CD4-positive, alpha-beta T cell treated with Interleukin-17A for 1 hour (primary cell): ENCODE data around the gene HLA-C.
A peak's percentile ranks its signal among the peaks of the same experiment; 100 is the strongest.
"Not testable (repeated sequence)": the region's sequence is repeated elsewhere in the genome, so short reads cannot be mapped to it uniquely, and the experiment has no call there.

ENCODE experiments used
- DNase-seq: peaks from one replicate; pipeline ENCODE4 v3.0.0-alpha.2; 2020

HLA-C gene

DNA sequence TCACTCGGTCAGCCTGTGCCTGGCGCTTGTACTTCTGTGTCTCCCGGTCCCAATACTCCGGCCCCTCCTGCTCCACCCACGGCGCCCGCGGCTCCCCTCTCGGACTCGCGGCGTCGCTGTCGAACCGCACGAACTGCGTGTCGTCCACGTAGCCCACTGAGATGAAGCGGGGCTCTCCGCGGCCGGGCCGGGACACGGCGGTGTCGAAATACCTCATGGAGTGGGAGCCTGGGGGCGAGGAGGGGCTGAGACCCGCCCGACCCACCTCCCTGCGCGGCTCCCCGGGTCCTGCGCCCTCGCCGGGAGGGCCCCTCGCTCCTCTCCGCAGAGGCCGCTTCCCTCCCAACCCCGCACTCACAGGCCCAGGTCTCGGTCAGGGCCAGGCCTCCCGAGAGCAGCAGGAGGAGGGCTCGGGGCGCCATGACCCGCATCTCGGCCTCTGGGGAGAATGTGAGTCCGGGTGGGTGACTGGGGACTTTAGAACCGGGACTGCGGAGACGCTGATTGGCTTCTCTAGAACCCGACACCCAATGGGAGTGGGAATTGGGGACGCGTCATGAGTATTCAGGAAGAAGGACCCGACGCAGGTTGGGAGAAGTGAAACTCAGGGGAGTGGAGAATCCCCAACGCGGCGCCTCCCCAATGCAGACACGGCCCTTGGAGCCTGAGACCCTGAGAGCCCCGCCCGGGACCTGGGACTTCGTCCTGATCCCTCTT, at the start of gene HLA-C:
Gene HLA-C, minus strand, starts transcription at position 452 of the 717 bp plus-strand sequence. Its CDS starts 21 bp downstream, at position 431.
- DNase-seq, result peak; percentile 98

DNA sequence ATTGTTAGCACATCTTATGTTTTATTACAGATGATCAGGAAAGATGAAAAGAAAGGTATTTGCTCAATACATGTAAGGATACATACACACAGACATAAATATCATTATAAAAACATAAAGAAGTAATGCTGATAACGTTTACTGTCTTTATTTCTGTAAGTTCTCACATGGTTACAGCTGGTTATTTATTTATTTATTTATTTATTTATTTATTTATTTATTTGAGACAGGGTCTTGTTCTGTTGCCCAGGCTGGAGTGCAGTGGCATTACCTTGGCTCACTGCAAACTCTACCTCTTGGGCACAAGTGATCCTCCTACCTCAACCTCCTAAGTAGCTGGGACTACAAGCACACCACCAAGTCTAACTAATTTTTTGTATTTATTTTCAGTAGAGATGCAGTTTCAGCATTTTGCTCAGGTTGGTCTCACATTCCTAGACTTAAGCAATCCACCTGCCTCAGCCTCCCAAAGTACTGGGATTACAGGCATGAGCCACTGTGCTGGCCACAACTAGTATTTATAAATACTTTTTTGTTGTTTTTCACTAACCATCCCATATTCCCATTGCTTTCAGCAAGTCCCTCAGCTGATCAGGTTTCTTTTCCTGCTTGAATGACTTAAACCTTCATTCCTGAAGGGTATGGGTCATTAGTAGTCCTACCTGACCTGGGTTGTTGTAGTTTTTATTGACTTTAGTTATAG, 49.3 kb upstream of the HLA-C start:
- no peak for DNase-seq

DNA sequence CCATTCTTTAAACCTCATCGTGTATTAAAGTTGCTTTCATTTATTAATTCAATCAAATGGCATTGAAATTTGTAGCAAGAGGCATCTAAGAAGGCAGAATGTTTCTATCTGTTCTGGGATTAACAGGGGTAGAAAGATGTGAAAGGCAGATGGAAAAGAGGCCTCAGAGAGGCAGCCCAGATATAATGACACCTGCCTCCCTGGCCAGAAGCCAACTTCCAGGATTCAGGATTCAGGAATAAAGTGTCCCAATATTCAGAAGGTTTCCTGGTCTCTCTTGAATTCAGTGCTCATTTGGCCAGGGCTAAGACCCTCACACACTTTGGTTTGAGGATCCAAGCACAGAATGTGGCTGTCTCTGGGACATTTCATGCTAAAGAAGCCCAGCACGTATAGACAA, 45.1 kb upstream of the HLA-C start:
- DNase-seq, result no peak

DNA sequence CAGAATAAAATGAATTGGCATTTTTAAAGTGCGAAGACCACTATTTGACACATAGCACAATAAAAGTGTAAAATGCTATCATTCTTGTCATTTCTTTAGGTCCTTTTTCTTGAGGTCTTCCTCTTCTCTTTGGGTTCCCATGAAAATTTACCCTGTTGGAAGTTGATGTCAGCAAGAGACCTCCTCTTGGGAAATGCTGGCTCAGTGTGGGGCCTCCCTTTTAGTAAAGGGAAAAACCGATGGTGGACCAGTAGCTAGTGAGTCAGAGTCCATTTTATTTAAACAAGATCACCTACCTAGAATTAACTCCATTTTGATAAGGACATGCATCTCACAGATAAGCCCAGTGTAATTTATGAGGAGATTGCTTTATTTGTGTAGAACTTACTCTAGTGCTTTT, 37.7 kb upstream of the HLA-C start:
- no peak for DNase-seq

DNA sequence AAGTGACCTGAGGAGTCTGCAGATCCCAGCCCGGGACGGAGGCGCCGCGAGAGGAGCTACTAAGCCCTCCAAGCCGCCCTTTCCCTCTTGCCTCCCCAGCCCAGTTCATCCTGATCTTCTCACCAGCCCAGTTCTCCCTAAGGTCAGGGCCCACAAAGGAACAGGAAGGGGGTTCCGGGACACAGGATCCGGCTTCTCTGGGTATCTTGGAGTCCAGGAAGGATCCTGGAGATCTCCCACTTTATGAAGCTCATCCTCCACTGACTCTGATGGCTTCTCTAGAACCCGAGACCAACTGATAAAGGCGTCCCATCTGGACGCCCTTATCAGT, 36.9 kb upstream of the HLA-C start:
- DNase-seq, result no peak

DNA sequence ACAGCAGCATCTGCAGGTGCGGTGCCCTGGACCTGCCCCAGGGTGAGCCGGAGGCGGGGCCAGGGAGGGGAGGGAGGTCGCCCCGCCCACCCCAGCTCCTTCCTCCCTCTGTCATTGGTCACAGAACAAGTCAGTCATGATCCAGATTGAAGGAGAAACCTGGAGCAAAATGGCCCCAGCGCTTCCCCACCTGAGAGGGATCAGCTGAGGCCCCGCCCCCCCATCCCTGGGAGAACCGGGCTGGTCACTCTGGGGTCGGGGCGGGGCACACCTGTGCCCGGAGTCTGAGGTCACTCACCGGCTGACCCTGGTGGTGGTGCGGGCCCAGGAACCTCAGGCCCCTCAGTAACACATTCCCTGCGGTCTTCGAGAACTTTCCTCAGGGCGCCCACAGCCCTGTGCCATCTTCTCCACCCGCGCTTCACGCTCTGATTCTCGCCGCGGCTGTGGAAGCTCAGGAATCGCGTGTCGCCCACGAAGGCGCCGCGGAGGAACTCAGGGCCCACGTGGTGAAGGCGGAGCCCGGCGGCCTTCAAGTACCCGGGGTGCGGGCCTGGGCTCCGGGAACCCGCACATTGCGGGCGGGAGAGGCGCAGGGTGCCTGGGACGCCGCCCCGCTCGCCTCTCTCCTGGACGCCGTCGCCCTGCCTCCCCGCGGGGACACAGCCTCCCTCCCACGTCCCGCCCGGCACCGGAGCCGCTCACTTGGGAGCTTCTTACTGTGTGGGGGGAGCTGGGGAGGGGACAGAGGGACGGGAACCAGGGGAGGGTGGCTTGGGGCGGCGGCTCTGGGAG, 36.4 kb upstream of the HLA-C start:
- DNase-seq, result peak; percentile 74

DNA sequence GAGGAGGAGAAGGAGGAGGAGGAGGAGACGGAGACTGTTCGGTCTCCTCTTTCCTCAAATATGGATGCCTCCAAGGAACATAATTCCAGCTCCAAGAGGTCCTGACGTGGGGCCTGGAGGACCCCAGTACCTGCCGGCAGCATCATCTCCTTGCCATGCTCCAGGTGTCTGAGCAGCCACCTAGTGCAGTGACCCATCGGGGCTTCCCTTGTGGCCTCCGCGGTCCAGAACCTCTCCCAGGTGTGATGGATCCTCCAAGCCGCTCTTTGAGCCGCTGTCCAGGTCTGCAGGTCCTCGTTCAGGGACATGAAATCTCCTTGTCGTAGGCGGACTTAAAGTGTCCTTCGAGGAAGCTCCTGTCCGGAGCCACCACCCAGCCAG, 35.8 kb upstream of the HLA-C start:
- DNase-seq, result no peak

DNA sequence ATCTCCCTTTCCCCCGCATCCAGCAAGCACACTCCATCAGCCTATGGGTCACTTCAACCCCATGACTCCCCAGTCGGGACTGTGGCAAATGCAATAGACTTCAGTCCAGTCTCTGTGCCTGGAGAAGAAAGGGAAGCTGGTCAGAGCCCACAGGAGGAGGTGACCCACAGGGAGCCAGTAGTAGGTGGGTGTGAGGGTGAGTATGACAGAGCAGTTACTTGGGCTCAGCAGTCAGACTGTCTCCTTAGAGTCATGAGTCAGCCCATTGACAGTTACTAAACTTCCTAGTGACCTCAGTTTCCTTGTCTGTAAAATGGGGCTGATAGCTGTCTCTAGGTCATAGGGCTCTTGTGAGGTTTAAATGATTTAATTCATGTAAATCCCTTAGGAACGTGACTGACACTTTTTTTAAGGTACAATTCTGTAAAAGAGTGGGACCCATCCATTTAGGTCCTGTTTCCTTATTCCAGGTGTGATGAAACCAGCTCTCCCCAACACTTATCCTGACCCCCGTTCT, 33.9 kb upstream of the HLA-C start:
- DNase-seq, result no peak

DNA sequence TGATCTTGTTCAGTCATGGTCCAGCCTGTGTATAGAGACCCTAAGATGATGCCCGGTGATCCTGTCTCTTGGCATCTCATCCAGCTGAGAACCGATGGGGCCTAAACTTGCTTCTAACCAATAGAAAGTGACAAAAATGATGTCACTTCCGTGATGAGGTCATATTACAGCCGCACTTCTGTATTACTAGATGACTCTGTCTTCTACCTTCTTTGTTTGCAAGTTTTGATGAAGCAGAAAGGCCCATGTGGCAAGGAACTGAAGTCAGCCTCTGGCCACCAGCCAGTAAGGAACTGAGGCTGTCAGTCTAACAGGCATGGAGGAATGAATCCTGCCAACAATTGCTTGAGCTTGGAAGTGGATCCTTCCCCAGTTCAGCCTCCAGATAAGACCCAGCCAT, 32.8 kb upstream of the HLA-C start:
- peak; percentile 7 for DNase-seq

DNA sequence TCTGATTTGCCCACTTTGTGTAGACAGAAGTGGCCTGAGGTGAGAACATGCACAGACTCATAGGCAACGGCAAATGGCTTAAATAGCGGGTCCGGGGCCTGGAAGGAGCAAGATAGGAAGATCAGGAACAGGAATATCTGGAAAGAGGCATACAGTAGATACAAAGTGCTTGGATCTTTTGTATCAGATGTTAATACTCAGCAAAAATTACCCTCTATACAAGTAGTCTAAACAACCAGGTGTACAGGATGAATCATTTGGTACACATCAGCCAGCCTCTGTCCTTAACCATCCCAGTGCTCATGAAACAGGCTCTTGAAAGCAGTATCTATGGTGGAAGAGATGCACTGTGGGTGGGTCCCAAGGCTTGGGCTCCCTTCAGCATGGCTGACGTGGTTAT, 28.9 kb upstream of the HLA-C start:
- no peak for DNase-seq

DNA sequence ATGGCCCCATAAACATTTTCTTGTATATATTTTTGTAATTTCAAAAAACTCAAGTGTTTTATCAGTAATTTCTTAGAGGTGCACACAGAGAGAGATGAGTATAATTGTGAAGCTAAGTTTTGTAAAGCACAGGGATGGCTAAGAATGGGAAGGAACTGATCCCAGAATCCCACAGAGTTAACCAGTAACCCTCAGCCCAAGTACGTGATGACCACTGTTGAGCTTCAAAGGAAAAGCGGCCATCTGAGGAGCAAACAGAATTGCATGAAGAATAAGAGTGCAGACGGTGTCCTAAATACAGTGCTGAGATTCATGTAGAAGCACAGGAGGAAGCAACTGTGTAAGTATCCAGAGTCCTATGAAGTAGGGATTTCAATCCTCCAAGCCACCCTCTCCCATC, 28.1 kb upstream of the HLA-C start:
- DNase-seq, result no peak

DNA sequence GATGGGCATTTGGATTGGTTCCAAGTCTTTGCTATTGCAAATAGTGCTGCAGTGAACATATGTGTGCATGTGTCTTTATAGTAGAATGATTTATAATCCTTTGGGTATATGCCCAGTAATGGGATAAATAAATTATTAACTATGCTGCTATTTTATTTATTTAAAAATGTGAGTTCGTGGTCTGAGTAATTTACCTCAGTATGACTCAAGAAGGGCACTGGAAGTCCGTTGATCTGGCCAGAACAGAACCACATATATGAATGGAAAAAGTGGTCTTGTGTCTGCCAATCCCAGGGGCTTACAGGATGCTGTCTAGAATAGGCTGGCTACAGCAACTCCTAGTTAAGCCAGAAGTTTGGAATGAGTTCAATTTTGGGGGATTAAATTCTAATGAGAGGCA, 27.6 kb upstream of the HLA-C start:
- no peak for DNase-seq

DNA sequence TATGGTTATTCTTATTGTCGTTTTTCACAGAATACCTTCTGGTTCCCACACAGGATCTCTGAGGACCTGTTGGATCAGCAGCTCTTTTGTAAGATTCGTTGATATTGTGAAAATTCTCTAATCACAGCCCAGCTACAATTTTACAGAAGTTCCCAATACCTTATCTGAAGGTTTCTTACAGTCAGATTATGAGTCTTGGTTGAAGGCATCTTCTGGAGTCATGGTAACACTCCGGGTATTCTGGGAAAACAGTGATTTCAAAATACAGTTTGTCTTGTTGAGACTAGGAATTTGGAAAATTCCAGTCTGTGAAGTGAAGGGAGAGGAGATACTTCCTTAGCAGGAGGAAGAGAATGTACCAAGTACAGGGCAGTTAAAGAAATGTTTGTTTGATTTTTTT, 22.2 kb upstream of the HLA-C start:
- no peak for DNase-seq

DNA sequence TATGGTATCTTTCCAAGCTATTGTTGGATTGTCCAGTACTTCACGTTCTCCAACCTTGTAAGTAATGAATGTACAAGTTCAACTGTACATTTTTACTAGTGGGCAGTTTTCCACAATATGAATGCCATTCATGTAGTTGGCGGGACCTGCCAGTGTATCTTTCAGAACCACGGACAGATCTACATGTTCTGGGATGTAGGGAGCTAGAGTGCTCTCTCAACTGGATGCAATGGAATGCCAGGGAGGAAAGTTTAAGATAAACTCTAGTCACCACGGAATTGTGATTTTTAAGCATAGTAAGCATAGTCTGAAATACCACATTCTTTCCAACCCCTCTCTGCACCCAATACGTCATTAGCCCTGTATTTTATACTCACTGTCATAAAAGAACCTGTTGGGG, 21.5 kb upstream of the HLA-C start:
- DNase-seq, result no peak

DNA sequence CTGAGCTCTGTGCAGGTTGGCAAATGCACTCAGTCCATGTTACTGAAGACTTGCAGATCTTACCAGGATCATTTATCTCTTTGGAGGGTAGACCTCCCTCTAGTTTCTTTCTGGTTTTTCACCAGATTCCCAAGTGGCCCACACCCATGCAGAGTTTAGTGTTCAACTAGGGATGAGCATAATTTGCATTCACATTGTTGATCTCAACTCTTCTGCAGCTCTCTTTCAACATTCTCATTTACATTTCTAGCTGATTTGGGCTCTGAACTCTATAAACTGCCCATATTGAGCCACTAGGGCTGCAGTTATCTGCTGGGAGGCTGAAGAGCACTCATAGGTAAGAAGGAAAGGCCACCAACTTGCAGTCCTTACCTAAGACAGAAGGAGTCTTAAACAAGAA, 17.9 kb upstream of the HLA-C start:
- DNase-seq, result no peak

DNA sequence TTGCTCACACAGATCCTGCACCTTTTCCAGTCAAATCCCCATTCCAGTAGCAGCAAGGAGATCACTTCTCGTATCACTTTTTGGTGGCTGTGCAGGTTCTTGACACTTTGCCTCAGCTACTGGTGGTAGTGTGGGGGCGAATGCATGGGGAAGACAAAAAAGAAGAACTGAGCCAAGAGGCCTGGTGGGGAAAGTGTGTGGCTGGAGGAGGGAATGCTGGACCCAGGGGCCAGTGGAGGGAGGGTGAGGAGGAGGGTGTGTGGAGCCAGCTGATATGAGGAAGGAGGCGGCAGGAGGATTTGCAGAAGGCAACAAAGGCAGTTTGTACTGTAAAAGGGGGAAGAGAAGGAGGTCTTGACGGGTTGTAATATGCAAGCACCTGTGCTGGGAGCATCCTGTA, 15.7 kb upstream of the HLA-C start:
- DNase-seq, result no peak

DNA sequence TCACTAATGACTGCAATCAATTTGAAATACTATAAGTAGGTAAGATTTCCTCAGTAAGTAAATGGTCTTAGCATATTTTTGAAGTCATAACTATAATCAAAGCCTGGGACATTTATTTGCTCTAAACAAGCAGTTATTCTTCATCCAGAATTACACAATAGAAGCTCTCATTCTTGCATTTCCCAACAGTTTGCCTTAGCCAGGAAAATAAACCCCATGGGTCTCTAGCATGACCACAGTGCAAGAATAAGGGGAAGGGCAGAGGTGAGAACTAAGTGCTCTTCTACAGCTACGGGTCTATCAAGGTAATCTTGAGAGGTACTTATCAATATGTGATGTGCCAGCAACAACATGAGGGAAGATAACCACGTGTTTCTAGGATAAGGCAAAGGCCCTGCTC, 14.1 kb upstream of the HLA-C start:
- no peak for DNase-seq

DNA sequence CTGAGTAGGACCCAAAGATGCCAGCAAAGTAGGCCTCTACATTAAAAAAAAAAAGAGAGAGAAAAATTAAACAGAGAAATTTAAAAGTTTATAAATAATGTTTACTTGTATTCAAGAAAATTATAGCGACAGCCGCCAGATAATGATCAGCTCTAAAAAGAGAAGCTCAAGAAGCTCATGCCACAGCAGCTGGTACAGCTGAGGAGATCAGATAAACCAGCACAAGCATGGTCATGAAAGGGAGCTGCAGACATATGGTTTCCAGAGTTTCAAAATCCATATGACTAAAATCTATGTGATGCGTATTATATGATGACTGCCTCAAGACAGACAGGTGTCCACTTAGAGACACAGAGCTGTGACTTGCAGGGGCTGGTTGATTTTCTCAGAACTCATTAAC, 13.6 kb upstream of the HLA-C start:
- no peak for DNase-seq

DNA sequence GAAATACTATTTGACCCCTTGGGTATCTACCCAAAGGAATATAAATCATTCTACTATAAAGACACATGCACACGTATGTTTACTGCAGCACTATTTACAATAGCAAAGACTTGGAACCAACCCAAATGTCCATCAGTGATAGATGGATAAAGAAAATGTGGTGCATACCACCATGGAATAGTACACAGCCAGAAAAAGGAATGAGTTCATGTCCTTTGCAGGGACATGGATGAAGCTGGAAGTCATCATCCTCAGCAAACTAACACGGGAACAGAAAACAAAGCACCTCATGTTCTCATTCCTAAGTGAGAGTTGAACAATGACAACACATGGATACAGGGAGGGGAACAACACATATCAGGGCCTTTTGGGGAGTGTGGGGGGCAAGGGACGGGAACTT, 7.8 kb upstream of the HLA-C start:
- not testable (repeated sequence) for DNase-seq

DNA sequence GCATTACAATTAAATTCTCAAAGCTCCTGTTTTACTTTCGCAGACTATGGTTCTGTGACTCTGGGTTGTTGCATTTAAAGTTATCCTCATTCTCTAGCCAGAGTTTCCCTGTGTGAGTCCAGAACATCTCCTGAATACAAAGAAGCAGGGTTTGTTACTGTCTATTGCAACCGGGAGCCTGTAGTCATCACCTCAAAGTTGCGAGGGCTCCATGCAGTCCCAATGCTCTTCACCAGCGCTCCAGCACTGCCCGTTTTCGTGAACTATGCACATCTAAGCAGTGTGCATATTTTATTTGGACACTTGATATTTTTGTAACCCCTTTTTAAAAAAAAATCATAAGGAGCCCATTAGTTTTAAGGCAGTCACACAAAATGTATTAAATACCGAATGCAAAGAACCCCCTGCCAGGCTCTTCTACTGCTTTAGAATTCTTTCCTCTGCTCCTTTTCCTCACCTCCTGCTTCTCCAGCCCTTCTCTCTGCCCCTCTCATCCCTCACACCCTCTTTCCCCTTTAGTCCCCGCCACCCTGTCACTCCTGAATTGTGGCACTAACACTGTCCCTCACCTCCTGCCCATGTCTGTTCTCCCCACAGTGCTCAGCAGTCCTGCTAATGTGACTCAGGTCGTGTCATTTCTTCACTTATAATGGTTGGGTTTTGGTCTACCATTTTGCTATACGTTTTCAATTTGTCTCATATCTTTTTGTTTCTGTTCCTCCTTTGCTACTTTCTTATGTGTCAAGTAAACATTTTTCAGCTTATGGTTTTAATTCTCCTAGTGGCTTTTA, 1.1 kb upstream of the HLA-C start:
- peak; percentile 47 for DNase-seq

DNA sequence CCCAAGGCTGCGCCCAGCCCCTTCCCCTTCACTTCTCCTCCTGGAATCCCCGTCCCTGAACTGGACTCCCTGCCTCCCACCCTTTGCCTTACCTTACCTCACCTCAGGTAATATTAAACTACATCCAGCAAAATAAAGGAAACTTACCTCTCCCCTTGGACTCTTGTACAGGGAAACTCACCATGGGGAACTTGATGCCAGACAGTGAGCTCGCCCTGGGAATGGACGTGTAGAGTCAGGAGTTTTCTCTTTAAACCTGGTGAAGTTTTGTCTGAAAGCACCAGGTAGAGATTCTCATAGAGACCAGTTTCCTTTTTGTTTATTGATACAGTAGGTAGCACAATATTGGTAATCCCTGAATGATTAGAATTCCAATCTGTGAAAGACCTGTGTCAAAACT, 544 bp upstream of the HLA-C start:
- DNase-seq, result peak; percentile 49

DNA sequence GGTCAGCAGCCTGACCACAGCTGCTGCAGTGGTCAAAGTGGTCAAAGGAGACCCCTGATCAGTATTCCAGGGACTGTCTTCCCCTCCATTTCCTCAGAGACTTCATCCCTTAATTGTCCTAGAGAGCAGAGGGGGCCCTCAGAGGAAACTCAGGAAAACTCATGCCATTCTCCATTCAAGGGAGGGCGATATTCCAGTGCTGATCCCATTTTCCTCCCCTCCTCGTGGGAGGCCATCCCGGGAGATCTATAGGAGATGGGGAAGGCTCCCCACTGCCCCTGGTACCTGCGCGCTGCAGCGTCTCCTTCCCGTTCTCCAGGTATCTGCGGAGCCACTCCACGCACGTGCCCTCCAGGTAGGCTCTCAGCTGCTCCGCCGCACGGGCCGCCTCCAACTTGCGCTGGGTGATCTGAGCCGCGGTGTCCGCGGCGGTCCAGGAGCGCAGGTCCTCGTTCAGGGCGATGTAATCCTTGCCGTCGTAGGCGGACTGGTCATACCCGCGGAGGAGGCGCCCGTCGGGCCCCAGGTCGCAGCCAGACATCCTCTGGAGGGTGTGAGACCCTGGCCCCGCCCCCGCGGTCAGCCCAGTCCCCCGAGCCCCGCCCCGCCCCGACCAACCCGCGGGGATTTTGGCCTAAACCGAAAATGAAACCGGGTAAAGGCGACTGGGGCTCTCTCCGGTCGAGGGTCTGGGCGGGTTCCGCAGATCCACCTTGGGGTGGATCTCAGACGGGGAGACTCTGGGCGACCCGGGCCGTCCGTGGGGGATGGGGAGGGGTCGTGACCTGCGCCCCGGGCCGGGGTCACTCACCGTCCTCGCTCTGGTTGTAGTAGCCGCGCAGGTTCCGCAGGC, 878 bp downstream of the HLA-C start:
- peak; percentile 88 for DNase-seq
